HUES64 (cell line): ENCODE measurements around the gene DPF3.

Source experiments
- H3K27ac ChIP-seq: 2 replicates; pipeline ENCODE4 v1.7.0; 2013; ENCODE audit warnings: low read depth, low read length, inconsistent platforms
- H3K27me3 ChIP-seq: 2 replicates; pipeline ENCODE4 v1.6.1; 2013; ENCODE audit warnings: mild to moderate bottlenecking, low read length; ENCODE audit not compliant: insufficient read depth
- H3K36me3 ChIP-seq: 2 replicates; pipeline ENCODE4 v1.6.1; 2013; ENCODE audit warnings: mild to moderate bottlenecking, low read length; ENCODE audit not compliant: insufficient read depth
- H3K4me1 ChIP-seq: 2 replicates; pipeline ENCODE4 v1.6.1; 2013; ENCODE audit warnings: mild to moderate bottlenecking, low read length, moderate library complexity; ENCODE audit not compliant: insufficient read depth
- H3K4me3 ChIP-seq: 2 replicates; pipeline ENCODE4 v1.5.1; 2013; ENCODE audit warnings: mild to moderate bottlenecking, low read length, moderate library complexity
- H3K9ac ChIP-seq: 2 replicates; pipeline ENCODE4 v1.6.1; 2013; ENCODE audit warnings: mild to moderate bottlenecking, low read depth, low read length
- H3K9me3 ChIP-seq: 2 replicates; pipeline ENCODE4 v1.6.1; 2013; ENCODE audit warnings: low read depth, low read length; ENCODE audit not compliant: insufficient read depth
- WGBS: fragments of 150-250, 120-280 bp; methylation state at CpG from one replicate; pipeline ENCODE4 v1.1.7; 2013; ENCODE audit warnings: missing lambda C conversion rate; 5-methylcytosine and 5-hydroxymethylcytosine counted together

DPF3 gene

DNA sequence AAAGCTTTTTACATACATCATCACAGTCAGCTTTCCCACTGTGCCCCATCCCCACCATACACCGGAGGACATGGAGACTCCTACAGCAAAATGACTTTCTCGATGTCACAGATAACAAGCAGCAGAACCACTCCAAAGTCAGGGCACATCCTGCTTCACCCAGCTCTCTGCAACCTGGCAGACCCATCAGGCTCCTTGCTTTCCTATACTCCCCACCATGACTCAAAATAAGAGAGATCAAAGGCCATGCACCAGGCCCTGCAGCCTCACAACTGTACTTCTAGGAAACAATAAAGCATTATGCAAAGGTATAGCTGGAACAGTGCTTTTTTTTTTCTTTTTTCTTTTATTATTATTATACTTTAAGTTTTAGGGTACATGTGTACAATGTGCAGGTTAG is 187.4 kb downstream of the DPF3 start:
- Histone ChIP-seq H3K4me1 (peaks cover 11% of the 10 kb centered on the region; the same call in 1 of the 2 replicates), H3K27me3 (no peaks in the 10 kb centered on the region), H3K27ac (no peak overlapping the region), H3K36me3 (no peaks in the 10 kb centered on the region), H3K9ac (no peak overlapping the region), H3K9me3 (no peaks in the 10 kb centered on the region), H3K4me3 (no peak overlapping the region)
- WGBS, result 96% methylated on average over 2 of the region's 2 CpGs

DNA sequence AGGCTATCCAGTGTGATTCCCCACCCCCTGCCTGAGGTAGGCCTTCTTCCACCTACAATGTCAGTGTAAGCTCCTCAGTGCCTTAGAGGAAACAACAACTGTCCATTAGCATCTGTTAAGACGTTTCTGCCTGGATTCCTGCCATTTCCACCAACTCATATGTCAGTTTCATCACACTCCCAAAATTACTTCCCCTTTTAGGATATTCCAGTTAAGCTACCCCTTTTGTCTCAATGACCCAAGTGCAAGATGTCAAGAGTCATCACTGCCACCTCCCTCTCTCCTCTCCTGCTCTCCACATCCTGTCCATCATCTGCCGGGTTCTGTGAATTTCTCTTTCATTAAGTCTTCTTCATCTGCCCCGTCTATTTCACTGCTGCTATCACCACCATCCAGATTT is 189.4 kb downstream of the DPF3 start:
- H3K27ac ChIP-seq, result no peak overlapping the region
- no peaks in the 10 kb centered on the region for H3K9me3 ChIP-seq
- no peak overlapping the region for H3K4me3 ChIP-seq
- H3K36me3 ChIP-seq, result no peaks in the 10 kb centered on the region
- H3K4me1 ChIP-seq, result peaks cover 25% of the 10 kb centered on the region; the same call in 1 of the 2 replicates
- 71% methylated on average over 3 of the region's 3 CpGs for WGBS
- H3K27me3 ChIP-seq, result no peaks in the 10 kb centered on the region
- no peak overlapping the region for H3K9ac ChIP-seq

DNA sequence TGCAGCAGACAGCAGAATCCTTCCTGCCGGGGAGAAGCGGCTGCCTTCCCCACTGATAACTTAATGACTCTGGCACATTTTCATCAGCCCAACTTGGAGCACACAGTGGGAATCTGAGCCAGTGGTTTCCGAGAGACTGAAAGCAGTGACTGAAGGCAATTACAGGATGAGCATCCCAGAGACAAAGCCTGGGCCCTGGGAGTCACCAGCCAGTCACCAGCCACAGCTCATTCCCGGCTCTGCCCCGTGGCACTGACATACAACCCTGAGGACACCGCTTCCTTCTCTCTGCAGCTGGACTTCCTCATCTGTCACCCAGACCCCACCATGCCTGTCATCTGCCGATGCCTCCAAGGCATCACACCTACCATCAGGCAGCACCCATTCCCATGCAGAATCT is 192.3 kb downstream of the DPF3 start:
- Histone ChIP-seq H3K4me3 (no peak overlapping the region), H3K36me3 (no peaks in the 10 kb centered on the region), H3K27me3 (no peaks in the 10 kb centered on the region), H3K9me3 (no peaks in the 10 kb centered on the region), H3K27ac (no peak overlapping the region), H3K9ac (no peak overlapping the region), H3K4me1 (peaks cover 22% of the 10 kb centered on the region; the same call in 1 of the 2 replicates)
- WGBS, result 73% methylated on average over 7 of the region's 7 CpGs

DNA sequence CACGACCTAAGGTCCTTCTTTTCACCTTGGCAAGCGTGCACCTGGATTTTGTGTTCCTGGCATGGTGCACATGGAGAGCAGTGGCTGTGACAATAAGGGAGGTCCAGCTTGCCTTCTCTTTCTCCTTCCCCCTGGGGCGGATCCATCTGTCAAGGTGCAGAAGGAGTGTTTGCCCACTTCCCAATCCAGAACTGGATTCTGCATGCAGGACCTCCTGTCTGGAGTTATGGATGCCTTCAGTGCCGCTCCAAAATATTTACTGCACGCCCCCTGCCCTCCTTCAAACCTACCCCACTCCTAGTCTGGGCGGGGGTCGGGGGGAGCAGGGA is 192.7 kb downstream of the DPF3 start:
- WGBS, result 79% methylated on average over 3 of the region's 7 CpGs
- H3K9ac ChIP-seq, result no peak overlapping the region

DNA sequence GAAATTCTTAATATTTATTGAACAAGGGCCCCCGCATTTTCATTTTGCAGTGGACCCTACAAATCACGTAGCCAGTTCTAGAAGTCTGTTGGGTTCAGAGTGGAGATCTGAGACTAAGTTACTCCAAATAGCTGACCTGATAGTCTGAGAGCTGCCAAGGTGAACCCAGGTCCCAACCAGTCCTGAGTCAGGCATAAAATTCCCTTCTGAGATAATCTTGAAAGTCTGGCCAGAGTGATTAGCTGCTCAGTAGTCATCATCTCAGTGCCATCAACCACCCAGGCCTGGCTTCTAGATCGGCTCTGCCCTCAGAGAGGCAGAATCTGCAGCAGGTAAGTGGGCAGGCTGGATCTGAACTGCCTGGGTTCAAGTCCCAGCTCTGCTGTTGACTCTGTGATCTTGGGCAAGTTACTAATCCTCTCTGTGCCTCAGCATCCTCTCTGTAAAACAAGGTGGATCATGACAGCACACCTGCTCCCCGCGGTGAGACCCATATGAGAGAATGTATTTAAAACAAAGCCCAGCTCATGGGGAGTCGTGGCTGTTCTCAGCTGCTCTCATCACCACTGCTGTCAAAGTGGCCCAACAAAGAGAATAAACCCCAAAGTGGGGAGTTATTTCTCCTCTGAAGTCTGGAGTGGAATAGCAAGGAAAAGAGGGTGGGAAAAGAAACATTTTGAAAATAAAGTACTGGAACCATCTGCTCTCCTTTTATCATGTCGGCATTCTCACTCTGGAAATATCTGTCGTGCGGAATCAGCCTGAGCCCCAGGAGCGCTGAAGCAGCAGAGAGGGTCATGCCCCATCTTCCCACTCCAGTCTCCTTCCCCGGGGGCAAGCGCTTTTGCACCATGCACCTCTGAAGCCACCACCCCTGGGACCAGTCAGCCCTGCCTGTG is 193.3 kb downstream of the DPF3 start:
- no peak overlapping the region for H3K9ac ChIP-seq
- 76% methylated on average over 12 of the region's 12 CpGs for WGBS
- no peaks in the 10 kb centered on the region for H3K36me3 ChIP-seq
- H3K27me3 ChIP-seq, result no peaks in the 10 kb centered on the region
- no peaks in the 10 kb centered on the region for H3K9me3 ChIP-seq
- no peak overlapping the region for H3K4me3 ChIP-seq
- peaks cover 22% of the 10 kb centered on the region; the same call in 1 of the 2 replicates for H3K4me1 ChIP-seq
- H3K27ac ChIP-seq, result no peak overlapping the region

More for the DNA sequence above, 192.7 kb downstream of the DPF3 start:
- H3K4me1 ChIP-seq, result peaks cover 22% of the 10 kb centered on the region; the same call in 1 of the 2 replicates
- no peaks in the 10 kb centered on the region for H3K9me3 ChIP-seq
- no peaks in the 10 kb centered on the region for H3K36me3 ChIP-seq
- no peak overlapping the region for H3K4me3 ChIP-seq
- H3K27ac ChIP-seq, result no peak overlapping the region
- H3K27me3 ChIP-seq, result no peaks in the 10 kb centered on the region

DNA sequence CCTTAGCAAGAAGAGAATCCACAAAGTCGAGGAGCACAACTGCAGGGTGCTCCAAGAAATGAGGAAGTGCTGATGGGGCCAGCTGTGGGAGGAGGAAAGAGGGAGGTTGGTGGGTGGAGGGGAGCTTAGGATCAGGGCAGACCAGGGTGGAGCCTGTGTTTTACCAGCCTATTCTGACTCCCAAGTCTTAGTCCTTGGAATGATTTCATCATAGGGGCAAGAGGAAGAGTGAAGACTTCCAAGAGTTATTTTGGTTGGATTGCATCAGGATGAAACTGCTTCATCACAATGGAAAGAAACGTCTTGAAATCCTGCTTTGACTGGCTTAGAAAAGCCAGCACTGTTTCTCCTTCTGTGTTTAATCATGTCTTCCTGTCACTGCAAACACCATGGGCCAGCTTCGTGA is 194.0 kb downstream of the DPF3 start:
- H3K27me3 ChIP-seq, result no peaks in the 10 kb centered on the region
- H3K9ac ChIP-seq, result no peak overlapping the region
- H3K27ac ChIP-seq, result no peak overlapping the region
- H3K4me1 ChIP-seq, result peaks cover 22% of the 10 kb centered on the region; the same call in 1 of the 2 replicates
- no peak overlapping the region for H3K4me3 ChIP-seq
- H3K36me3 ChIP-seq, result no peaks in the 10 kb centered on the region
- 56% methylated on average over 3 of the region's 3 CpGs for WGBS
- H3K9me3 ChIP-seq, result no peaks in the 10 kb centered on the region

DNA sequence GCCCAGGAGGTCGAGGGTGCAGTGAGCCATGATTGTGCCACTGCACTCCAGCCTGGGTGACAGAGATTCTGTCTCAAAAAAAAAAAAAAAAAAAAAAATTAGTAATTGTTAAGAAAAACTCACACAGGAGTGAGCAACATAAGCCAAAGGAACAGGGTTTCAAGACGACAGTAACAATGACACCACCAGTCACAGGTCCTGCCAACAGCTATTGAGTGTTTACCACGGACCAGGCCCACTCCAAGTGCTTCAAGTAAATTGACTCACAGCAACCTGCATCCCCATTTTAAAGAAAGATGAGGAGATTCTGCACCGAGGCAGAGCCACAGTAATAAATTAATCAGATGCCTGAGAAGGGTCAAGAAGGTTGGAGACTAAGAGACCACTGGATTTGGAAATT is 194.5 kb downstream of the DPF3 start:
- no peaks in the 10 kb centered on the region for H3K36me3 ChIP-seq
- H3K9ac ChIP-seq, result no peak overlapping the region
- H3K27ac ChIP-seq, result no peak overlapping the region
- no peaks in the 10 kb centered on the region for H3K27me3 ChIP-seq
- no peak overlapping the region for H3K4me3 ChIP-seq
- no peaks in the 10 kb centered on the region for H3K9me3 ChIP-seq
- WGBS, result 91% methylated on average over 4 of the region's 4 CpGs
- peaks cover 21% of the 10 kb centered on the region; the same call in 1 of the 2 replicates for H3K4me1 ChIP-seq

DNA sequence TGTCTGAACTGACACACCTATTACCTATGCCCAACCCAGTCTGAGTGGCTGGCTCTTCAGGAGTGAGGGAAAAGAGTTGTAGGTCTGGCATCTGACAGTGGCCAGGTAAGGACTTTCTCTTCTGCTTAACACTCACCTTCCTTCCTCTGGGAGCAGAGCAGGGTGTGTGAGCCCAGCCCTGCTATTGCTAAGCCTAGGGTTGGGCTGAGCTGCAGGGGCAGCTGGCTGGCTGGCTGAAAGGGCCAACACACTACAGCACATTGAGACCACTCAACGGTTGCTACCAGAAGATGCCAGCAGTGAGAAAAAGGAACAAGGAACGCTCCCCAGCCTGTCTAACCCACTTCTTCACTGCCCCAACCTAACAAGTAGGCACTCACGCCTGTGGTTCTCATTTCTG is 201.2 kb downstream of the DPF3 start:
- Histone ChIP-seq H3K4me1 (no peaks in the 10 kb centered on the region), H3K9ac (no peak overlapping the region), H3K4me3 (no peak overlapping the region), H3K36me3 (no peaks in the 10 kb centered on the region), H3K27ac (no peak overlapping the region), H3K9me3 (no peaks in the 10 kb centered on the region), H3K27me3 (no peaks in the 10 kb centered on the region)
- WGBS, result 27% methylated on average over 3 of the region's 3 CpGs

DNA sequence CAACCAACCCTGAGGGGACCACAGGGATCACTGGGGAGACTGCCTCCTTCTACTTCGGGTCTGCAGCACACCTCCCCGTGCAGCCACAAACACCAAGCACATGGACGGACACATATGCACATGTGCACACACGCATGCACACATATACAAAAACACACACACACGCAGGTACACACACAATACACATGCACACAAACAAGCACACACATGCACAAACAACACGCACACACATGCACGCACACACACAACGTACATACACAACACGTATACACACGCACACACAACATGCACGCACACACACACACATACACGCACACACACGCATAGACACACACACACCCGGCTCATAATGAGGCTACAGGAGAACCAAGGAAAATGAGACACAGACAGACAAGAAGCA is 203.6 kb downstream of the DPF3 start:
- 93% methylated on average over 14 of the region's 14 CpGs for WGBS

DNA sequence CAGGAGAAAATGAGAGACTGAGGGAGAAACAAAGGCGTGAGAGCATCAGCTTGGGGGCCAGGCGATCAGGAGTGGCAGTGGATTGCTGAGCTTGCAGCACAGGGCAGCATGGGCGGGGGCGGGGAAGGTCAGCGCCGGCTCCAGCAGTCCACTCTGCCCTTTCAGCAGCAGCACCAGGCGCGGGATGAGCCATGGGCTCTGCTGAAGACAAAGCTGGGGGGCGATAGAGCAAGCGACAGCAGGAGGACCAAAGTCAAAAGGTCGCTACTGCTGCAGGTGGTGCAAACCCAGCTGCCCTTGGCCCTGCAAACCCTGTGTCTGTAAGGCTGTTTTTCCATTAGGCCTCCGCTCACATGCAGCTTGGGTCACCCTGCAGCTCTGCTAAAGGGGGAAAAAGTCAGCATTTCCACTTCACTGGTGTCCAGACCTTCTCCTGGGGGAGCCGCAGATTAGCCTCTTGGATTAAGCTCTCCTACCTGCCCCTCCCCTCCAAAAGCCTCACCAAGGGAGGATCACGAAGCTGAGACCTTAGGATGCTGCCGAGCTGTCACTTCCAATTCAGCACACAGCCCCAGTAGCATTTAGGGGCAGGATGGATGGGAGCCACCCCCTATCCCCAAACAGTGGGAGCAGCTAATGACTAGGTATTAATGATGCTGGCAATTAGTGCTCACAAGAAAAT is 204.8 kb downstream of the DPF3 start:
- H3K4me3 ChIP-seq, result no peak overlapping the region
- H3K36me3 ChIP-seq, result no peaks in the 10 kb centered on the region
- no peaks in the 10 kb centered on the region for H3K9me3 ChIP-seq
- no peaks in the 10 kb centered on the region for H3K4me1 ChIP-seq
- no peak overlapping the region for H3K27ac ChIP-seq
- H3K27me3 ChIP-seq, result no peaks in the 10 kb centered on the region
- 79% methylated on average over 15 of the region's 15 CpGs for WGBS
- no peak overlapping the region for H3K9ac ChIP-seq

More for the DNA sequence above, 203.6 kb downstream of the DPF3 start:
- Histone ChIP-seq H3K36me3 (no peaks in the 10 kb centered on the region), H3K4me3 (no peak overlapping the region), H3K4me1 (no peaks in the 10 kb centered on the region), H3K9me3 (no peaks in the 10 kb centered on the region), H3K27me3 (no peaks in the 10 kb centered on the region), H3K9ac (no peak overlapping the region), H3K27ac (no peak overlapping the region)

DNA sequence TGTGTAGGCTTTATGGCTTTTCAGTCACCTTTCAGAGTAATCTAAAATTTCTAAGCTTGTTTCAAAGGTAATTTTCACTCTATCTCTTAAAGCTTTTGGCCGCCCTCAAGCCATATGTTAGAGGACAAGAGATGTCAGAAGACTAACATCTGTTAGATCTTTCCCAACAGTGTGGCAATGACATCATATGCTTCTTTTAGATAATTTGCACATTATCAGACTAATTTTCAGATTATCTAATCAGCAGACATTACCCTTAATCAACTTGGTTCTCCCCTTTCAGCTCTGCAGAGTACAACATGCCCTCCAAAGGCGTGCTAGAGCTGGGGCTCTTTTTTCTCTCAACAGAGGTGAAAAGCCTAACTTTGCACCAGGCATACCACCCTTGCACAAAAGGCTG is 207.1 kb downstream of the DPF3 start:
- Histone ChIP-seq H3K27ac (no peak overlapping the region), H3K4me3 (no peak overlapping the region), H3K36me3 (no peaks in the 10 kb centered on the region), H3K4me1 (no peaks in the 10 kb centered on the region), H3K27me3 (no peaks in the 10 kb centered on the region), H3K9ac (no peak overlapping the region), H3K9me3 (no peaks in the 10 kb centered on the region)
- 91% methylated on average over 2 of the region's 2 CpGs for WGBS
